HEK293 (cell line): ENCODE results near the gene ASIC4.

Experiments
- CTCF ChIP-seq: fragments of 450-650 bp; formaldehyde crosslinking; IDR thresholded peaks from 2 replicates; pipeline ENCODE4 v1.5.1; 2016; ENCODE audit warnings: missing biosample characterization, missing genetic modification characterization
- KLF9 ChIP-seq: fragments of 450-650 bp; formaldehyde crosslinking; IDR thresholded peaks from 2 replicates; pipeline ENCODE4 v1.5.1; 2016; ENCODE audit warnings: missing biosample characterization, missing genetic modification characterization, low read depth
- REST ChIP-seq: fragments of 450-650 bp; formaldehyde crosslinking; IDR thresholded peaks from 2 replicates; pipeline ENCODE4 v1.5.1; 2016; ENCODE audit warnings: missing biosample characterization, missing genetic modification characterization
- SALL2 ChIP-seq: fragments of 450-650 bp; formaldehyde crosslinking; IDR thresholded peaks from 2 replicates; pipeline ENCODE4 v1.5.0; 2017; ENCODE audit warnings: missing biosample characterization, mild to moderate bottlenecking, missing genetic modification characterization, borderline replicate concordance
- SP2 ChIP-seq: fragments of 450-650 bp; formaldehyde crosslinking; IDR thresholded peaks from 2 replicates; pipeline ENCODE4 v1.5.1; 2016; ENCODE audit warnings: missing biosample characterization, missing genetic modification characterization
- YY1 ChIP-seq: fragments of 450-650 bp; formaldehyde crosslinking; IDR thresholded peaks from 2 replicates; pipeline ENCODE4 v1.5.1; 2018; ENCODE audit warnings: missing biosample characterization, missing genetic modification characterization
- ZBTB17 ChIP-seq: fragments of 450-650 bp; formaldehyde crosslinking; IDR thresholded peaks from 2 replicates; pipeline ENCODE4 v1.5.1; 2016; ENCODE audit warnings: missing biosample characterization, missing genetic modification characterization
- ZBTB21 ChIP-seq: fragments of 450-650 bp; formaldehyde crosslinking; IDR thresholded peaks from 2 replicates; pipeline ENCODE4 v1.5.1; 2017; ENCODE audit warnings: missing biosample characterization, missing genetic modification characterization
- ZFP69B ChIP-seq: fragments of 450-650 bp; formaldehyde crosslinking; IDR thresholded peaks from 2 replicates; pipeline ENCODE4 v1.5.1; 2016; ENCODE audit warnings: missing biosample characterization, missing genetic modification characterization
- ZNF214 ChIP-seq: fragments of 450-650 bp; formaldehyde crosslinking; IDR thresholded peaks from 2 replicates; pipeline ENCODE4 v1.5.1; 2017; ENCODE audit warnings: missing biosample characterization, mild to moderate bottlenecking, missing genetic modification characterization, borderline replicate concordance
- ZNF645 ChIP-seq: fragments of 450-650 bp; formaldehyde crosslinking; IDR thresholded peaks from 2 replicates; pipeline ENCODE4; 2016; ENCODE audit warnings: missing biosample characterization, missing genetic modification characterization

GRCh38 chr2:219531639-219532377 is 17.5 kb downstream of the ASIC4 start:
- TF ChIP-seq ZBTB21 (tag by site-specific recombination) (no peak), ZBTB17 (tag by site-specific recombination) (no peak), SALL2 (tag by site-specific recombination) (no peak), CTCF (no peak), ZNF214 (tag by site-specific recombination) (no peak), KLF9 (no peak), SP2 (tag by site-specific recombination) (no peak), YY1 (tag by site-specific recombination) (no peak), REST (tag by site-specific recombination) (no peak), ZFP69B (no peak), ZNF645 (tag by site-specific recombination) (no peak)
